ENCODE results near the gene USP12. TPM values are rescaled to one million over a fixed set of nuclear protein-coding genes. Genes with fewer than 3 reads are reported as not detected.

Gene USP12
- total and polyA plus RNA-seq, 2 donors from 2014 or later, result 15.0 to 27.5 TPM

- no peak for FAIRE-seq
- Histone ChIP-seq H3K36me3 (ENCODE audit: control insufficient read depth in 2 of 3, insufficient read depth in 3 of 3, low read length in 3 of 3) (no peaks in the 10 kb centered on the region), H3K4me3 (ENCODE audit: low read length in 3 of 3) (no peak overlapping the region), H3K4me1 (ENCODE audit: control insufficient read depth in 2 of 3, insufficient read depth in 2 of 3, low read depth in 1 of 3, low read length in 3 of 3) (peaks cover 0 to 5% (median 4%) of the 10 kb centered on the region in 3 donors), H3K9ac (ENCODE audit: low read length in 3 of 3) (no peak overlapping the region), H3K27ac (ENCODE audit: low read depth in 2 of 2, low read length in 2 of 2) (peak overlapping the region in 1 of 2 donors; percentile 1), H3K9me3 (ENCODE audit: control insufficient read depth in 2 of 3, insufficient read depth in 1 of 3, low read length in 3 of 3) (no peaks in the 10 kb centered on the region), H3K27me3 (ENCODE audit: control insufficient read depth, insufficient read depth, low read length) (no peaks in the 10 kb centered on the region)
- DNase-seq, result no peak
- intact Hi-C loops (cut with DNase I), result no loop called here
- no peak for TF ChIP-seq CTCF (IDR thresholded peaks at IDR 0.05; ENCODE audit: borderline replicate concordance, extremely low read depth, insufficient read depth)
Observed at GRCh38 chr13:27018882-27019281, 152.7 kb downstream of the USP12 start.

DNA sequence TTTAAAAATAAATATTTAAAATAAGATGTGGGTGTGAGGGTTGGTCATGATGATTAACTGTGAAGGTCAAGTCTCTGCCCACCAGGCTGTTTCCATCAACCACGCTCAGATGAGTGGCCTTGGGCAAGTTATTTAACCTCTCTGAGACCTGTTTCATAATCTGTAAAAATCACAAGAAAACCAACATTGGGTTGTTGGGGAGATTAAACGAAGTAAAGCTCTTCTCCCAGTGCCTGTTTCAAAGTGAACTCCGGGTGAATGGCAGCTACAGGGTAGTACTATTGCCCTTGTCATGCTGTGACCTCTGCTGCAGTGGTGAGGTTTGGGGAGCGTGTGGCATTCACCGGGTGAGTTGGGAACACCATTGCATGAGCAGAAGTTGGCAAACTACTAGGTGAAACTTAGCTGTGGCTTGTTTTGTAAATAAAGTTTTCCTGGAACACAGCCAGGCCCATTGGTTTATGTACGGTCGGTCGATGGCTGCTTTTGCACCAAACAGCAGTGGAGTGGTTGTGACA lies 153.2 kb downstream of the USP12 start:
- no peaks in the 10 kb centered on the region for H3K27me3 ChIP-seq (ENCODE audit: control insufficient read depth, insufficient read depth, low read length)
- intact Hi-C loops (cut with DNase I), result no loop called here
- peak overlapping the region in 1 of 2 donors; percentile 1 for H3K27ac ChIP-seq (ENCODE audit: low read depth in 2 of 2, low read length in 2 of 2)
- H3K9ac ChIP-seq (ENCODE audit: low read length in 3 of 3), result no peak overlapping the region
- no peak overlapping the region for H3K4me3 ChIP-seq (ENCODE audit: low read length in 3 of 3)
- H3K9me3 ChIP-seq (ENCODE audit: control insufficient read depth in 2 of 3, insufficient read depth in 1 of 3, low read length in 3 of 3), result no peaks in the 10 kb centered on the region
- TF ChIP-seq CTCF (IDR thresholded peaks at IDR 0.05; ENCODE audit: borderline replicate concordance, extremely low read depth, insufficient read depth), result no peak
- peaks cover 0 to 5% (median 4%) of the 10 kb centered on the region in 3 donors for H3K4me1 ChIP-seq (ENCODE audit: control insufficient read depth in 2 of 3, insufficient read depth in 2 of 3, low read depth in 1 of 3, low read length in 3 of 3)
- H3K36me3 ChIP-seq (ENCODE audit: control insufficient read depth in 2 of 3, insufficient read depth in 3 of 3, low read length in 3 of 3), result no peaks in the 10 kb centered on the region
- no peak for DNase-seq
- FAIRE-seq, result no peak

- DNase-seq (peak in 1 of 5 donors; percentile 60), FAIRE-seq (no peak)
- Histone ChIP-seq H3K9ac (ENCODE audit: low read length in 3 of 3) (no peak overlapping the region), H3K27ac (ENCODE audit: low read depth in 2 of 2, low read length in 2 of 2) (no peak overlapping the region), H3K9me3 (ENCODE audit: control insufficient read depth in 2 of 3, insufficient read depth in 1 of 3, low read length in 3 of 3) (no peaks in the 10 kb centered on the region), H3K4me1 (ENCODE audit: control insufficient read depth in 2 of 3, insufficient read depth in 2 of 3, low read depth in 1 of 3, low read length in 3 of 3) (peaks cover 0 to 4% (median 2%) of the 10 kb centered on the region in 3 donors), H3K36me3 (ENCODE audit: control insufficient read depth in 2 of 3, insufficient read depth in 3 of 3, low read length in 3 of 3) (no peaks in the 10 kb centered on the region), H3K4me3 (ENCODE audit: low read length in 3 of 3) (no peak overlapping the region), H3K27me3 (ENCODE audit: control insufficient read depth, insufficient read depth, low read length) (no peaks in the 10 kb centered on the region)
- intact Hi-C loops (cut with DNase I), result no loop called here
- TF ChIP-seq CTCF (IDR thresholded peaks at IDR 0.05; ENCODE audit: borderline replicate concordance, extremely low read depth, insufficient read depth), result no peak
Observed at GRCh38 chr13:27016875-27017274, 154.7 kb downstream of the USP12 start.

Other genes with a start within 250 kb of the USP12 start
- gene RPL21, start 79.7 kb upstream of the USP12 start, total RNA-seq, result 864 TPM
- 2,520 TPM for gene RPL21, start 79.7 kb upstream of the USP12 start, polyA plus RNA-seq (ENCODE audit: insufficient read depth, low read depth, low replicate concordance)
- gene RASL11A, start 99.0 kb upstream of the USP12 start, total RNA-seq, result 42.4 TPM
- 66.6 TPM for gene RASL11A, start 99.0 kb upstream of the USP12 start, polyA plus RNA-seq (ENCODE audit: insufficient read depth, low read depth, low replicate concordance)